Breast epithelium (tissue), 4 donors: ENCODE measurements around the gene AGAP1. TPM values are rescaled to one million over a fixed set of nuclear protein-coding genes. Genes with fewer than 3 reads are reported as not detected.

Experiments used
- DNase-seq, 2 donors: peaks; one replicate each; pipeline ENCODE4 v3.0.0-alpha.2; 2019; ENCODE audit warnings: low spot score in 2 of 2
- H3K27ac ChIP-seq, 2 donors: fragments of 200-600 bp; sonication (generic) in 1 of 2; one replicate each; pipeline ENCODE4 v1.5.1; 2016 to 2019; ENCODE audit warnings: mild to moderate bottlenecking in 1 of 2
- H3K27me3 ChIP-seq, 2 donors: fragments of 200-600 bp; sonication (generic) in 1 of 2; one replicate each; pipeline versions ENCODE4 v1.5.1 to v1.6.0; 2017 to 2019; ENCODE audit warnings: control low read depth in 1 of 2, mild to moderate bottlenecking in 1 of 2
- H3K36me3 ChIP-seq: fragments of 200-600 bp; one replicate; pipeline ENCODE4 v1.5.1; 2019
- H3K4me1 ChIP-seq, 2 donors: fragments of 200-600 bp; sonication (generic); one replicate each; pipeline ENCODE4 v1.5.1; 2016 to 2019; ENCODE audit warnings: control low read depth in 1 of 2
- H3K4me3 ChIP-seq, 3 donors: fragments of 200-600 bp; sonication (generic); 1 replicate in 2 of 3; 2 replicates in 1 of 3; pipeline ENCODE4 v1.5.1; 2016 to 2019; ENCODE audit warnings: mild to moderate bottlenecking in 3 of 3, moderate library complexity in 2 of 3
- H3K9me3 ChIP-seq, 2 donors: fragments of 200-600 bp; sonication (generic) in 1 of 2; one replicate each; pipeline ENCODE4 v1.5.1; 2016 to 2019; ENCODE audit warnings: control low read depth in 1 of 2
- POLR2A ChIP-seq: fragments of 450-650 bp; IDR thresholded peaks from one replicate; pipeline ENCODE4 v1.6.1; 2016; ENCODE audit warnings: antibody characterized with exemption, mild to moderate bottlenecking, moderate library complexity
- POLR2AphosphoS5 ChIP-seq, 3 donors: sonication (generic); formaldehyde crosslinking; IDR thresholded peaks; one replicate each; pipeline ENCODE4 v1.6.1; 2017; ENCODE audit warnings: antibody characterized with exemption in 3 of 3
- intact Hi-C: fragments of 100-400 bp; cut with DNase I; formaldehyde crosslinking; loops from one replicate; pipeline ENCODE4 v1.15.1; 2023; ENCODE audit warnings: low total_unique reads
- total RNA-seq, 3 donors: library from RNA; depleted of rRNA; stranded (reverse); fragments of >200 nt; gene quantifications; one replicate each; pipeline ENCODE4 v1.1.0, GENCODE V29; 2016
- TF ChIP-seq, protein P1 (sequence below), 3 donors: fragments of 450-650 bp; IDR thresholded peaks; one replicate each; pipeline ENCODE4 v1.5.1; 2016 to 2017; ENCODE audit warnings: antibody characterized with exemption in 3 of 3, mild to moderate bottlenecking in 3 of 3, moderate library complexity in 3 of 3

AGAP1 gene
- total RNA-seq, 3 donors from 2014 or later, result 19.7 to 27.1 (median 25.9) TPM

DNA sequence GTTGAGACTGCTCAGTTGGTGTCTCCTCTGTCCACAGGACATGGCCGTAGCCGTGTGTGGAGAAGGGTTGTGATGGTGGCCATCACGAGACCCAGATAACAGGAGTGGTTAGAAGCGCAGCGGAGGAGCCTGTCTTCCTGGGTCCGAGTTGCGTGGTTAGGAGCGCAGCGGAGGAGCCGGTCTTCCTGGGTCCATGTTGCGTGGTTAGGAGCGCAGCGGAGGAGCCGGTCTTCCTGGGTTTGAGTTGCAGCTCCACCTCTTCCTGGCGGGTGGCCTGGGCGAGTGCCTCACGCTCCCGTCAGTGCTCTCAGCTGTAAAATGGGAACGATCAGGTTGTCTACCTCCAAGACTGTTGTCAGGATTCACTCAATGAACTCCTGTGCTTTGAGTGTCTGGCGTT is 498.2 kb downstream of the AGAP1 start:
- no peak overlapping the region for H3K27ac ChIP-seq
- intact Hi-C loops, result no loop called here
- DNase-seq, result no peak

DNA sequence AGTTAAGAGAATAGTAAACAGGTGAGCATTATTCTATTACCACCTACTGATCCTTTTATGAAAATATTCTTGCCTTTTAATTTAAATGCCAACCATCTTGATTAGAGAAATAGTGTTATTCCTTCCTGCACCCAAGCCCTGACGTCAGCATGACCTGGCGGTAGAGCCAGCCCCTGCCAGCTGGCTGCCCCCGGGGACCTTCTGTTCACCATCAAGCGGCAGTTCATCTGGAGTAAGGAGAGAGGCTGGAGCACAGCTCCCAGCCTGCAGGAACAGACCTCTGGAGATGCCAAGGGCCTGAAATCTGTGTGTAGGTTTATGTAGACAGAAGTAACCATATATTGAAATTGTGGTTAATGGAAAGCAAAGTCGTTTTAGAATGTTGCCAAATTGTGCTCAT is 502.6 kb downstream of the AGAP1 start:
- no peaks in the 10 kb centered on the region for H3K36me3 ChIP-seq
- no peak for DNase-seq
- no peaks in the 10 kb centered on the region for H3K9me3 ChIP-seq
- H3K27me3 ChIP-seq, result no peaks in the 10 kb centered on the region
- intact Hi-C loops, result no loop called here
- no peak overlapping the region for H3K4me3 ChIP-seq
- TF ChIP-seq, protein P1, sequence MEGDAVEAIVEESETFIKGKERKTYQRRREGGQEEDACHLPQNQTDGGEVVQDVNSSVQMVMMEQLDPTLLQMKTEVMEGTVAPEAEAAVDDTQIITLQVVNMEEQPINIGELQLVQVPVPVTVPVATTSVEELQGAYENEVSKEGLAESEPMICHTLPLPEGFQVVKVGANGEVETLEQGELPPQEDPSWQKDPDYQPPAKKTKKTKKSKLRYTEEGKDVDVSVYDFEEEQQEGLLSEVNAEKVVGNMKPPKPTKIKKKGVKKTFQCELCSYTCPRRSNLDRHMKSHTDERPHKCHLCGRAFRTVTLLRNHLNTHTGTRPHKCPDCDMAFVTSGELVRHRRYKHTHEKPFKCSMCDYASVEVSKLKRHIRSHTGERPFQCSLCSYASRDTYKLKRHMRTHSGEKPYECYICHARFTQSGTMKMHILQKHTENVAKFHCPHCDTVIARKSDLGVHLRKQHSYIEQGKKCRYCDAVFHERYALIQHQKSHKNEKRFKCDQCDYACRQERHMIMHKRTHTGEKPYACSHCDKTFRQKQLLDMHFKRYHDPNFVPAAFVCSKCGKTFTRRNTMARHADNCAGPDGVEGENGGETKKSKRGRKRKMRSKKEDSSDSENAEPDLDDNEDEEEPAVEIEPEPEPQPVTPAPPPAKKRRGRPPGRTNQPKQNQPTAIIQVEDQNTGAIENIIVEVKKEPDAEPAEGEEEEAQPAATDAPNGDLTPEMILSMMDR (IDR thresholded peaks at IDR 0.05), result no peak
- TF ChIP-seq POLR2A (no peak), POLR2AphosphoS5 (IDR thresholded peaks at IDR 0.05) (no peak)
- H3K4me1 ChIP-seq, result no peaks in the 10 kb centered on the region
- no peak overlapping the region for H3K27ac ChIP-seq

More for the DNA sequence above, 498.2 kb downstream of the AGAP1 start:
- Histone ChIP-seq H3K27me3 (no peaks in the 10 kb centered on the region), H3K9me3 (no peaks in the 10 kb centered on the region), H3K4me3 (no peak overlapping the region), H3K36me3 (no peaks in the 10 kb centered on the region), H3K4me1 (no peaks in the 10 kb centered on the region)
- TF ChIP-seq POLR2AphosphoS5 (IDR thresholded peaks at IDR 0.05) (no peak), POLR2A (no peak)
- TF ChIP-seq, protein P1 (IDR thresholded peaks at IDR 0.05), result no peak

DNA sequence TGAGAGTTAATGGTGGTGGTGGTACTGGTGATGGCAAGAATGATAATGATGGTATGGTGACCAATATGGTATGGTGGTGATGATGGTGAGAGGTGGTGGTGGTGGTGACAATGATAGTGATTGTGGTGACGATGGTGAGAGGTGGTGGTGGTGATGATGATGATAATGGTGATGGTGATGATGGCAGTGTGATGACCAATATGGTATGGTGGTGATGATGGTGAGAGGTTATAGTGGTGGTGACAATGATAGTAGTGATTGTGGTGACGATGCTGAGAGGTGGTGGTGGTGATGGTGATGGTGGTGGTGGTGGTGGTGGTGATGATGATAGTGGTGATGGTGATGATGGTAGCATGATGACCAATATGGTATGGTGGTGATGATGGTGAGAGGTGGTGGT is 505.2 kb downstream of the AGAP1 start:
- Histone ChIP-seq H3K36me3 (no peaks in the 10 kb centered on the region), H3K9me3 (no peaks in the 10 kb centered on the region), H3K27ac (no peak overlapping the region), H3K27me3 (no peaks in the 10 kb centered on the region), H3K4me3 (no peak overlapping the region), H3K4me1 (no peaks in the 10 kb centered on the region)
- intact Hi-C loops, result no loop called here
- TF ChIP-seq POLR2A (no peak), POLR2AphosphoS5 (IDR thresholded peaks at IDR 0.05) (no peak)
- TF ChIP-seq, protein P1 (IDR thresholded peaks at IDR 0.05), result no peak
- no peak for DNase-seq

DNA sequence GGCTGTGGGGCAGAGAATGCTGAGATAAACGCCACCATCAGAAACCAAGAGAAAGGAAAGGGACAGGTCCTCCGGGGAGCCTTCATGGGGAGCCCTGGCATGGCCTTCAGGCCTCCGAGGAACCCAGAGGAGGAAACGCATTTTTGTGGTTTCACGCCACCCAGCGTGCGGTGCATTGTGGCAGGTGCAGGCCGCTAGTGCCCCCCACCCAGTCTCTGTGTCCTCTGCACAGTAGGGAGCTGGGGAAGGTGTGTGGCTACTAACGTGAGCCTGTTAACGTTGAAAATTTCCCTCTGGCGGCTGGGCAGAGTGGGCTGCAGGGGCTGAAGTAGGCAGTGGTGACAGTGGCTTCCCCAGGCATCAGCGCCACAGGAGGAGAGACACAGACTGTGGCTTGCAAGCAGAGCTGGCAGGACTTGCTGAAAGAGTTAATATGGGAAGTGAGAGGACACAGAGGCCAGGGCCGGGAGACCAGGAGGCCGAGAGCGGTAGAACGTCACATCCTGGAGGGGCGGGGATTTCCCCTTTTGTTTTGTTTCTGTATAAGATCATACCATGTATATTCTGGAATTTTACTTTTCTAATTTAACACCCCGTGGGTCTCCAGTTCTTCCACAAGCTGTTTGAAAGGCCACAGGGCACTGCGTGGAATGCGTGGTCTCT is 507.5 kb downstream of the AGAP1 start:
- H3K4me1 ChIP-seq, result no peaks in the 10 kb centered on the region
- H3K27ac ChIP-seq, result no peak overlapping the region
- intact Hi-C loops, result no loop called here
- no peak for DNase-seq
- H3K4me3 ChIP-seq, result no peak overlapping the region
- no peak for TF ChIP-seq POLR2A
- TF ChIP-seq, protein P1 (IDR thresholded peaks at IDR 0.05), result no peak
- no peak for TF ChIP-seq POLR2AphosphoS5 (IDR thresholded peaks at IDR 0.05)
- H3K9me3 ChIP-seq, result peaks cover 0 to 5% of the 10 kb centered on the region in 2 donors
- no peaks in the 10 kb centered on the region for H3K27me3 ChIP-seq
- H3K36me3 ChIP-seq, result no peaks in the 10 kb centered on the region

DNA sequence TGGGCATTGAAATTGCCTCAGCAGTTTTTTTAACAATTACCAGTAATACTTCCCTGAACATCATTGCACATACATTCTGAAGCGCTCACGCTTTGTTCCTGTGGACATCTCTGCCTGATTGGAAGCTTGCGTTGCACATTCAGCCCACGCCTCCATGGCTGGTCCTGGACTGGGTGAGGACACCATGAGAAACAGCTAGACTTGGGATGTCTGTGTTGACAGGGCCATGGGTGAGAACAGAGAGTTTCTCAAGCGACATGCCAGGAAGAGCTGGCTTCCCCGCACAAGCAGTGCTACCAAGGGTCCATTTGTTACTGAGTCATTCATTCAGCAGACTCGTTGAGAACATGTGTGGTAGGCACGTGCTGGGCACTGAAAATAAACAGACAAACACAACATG is 508.0 kb downstream of the AGAP1 start:
- H3K4me3 ChIP-seq, result no peak overlapping the region
- no peaks in the 10 kb centered on the region for H3K36me3 ChIP-seq
- peaks cover 0 to 6% of the 10 kb centered on the region in 2 donors for H3K9me3 ChIP-seq
- intact Hi-C loops, result no loop called here
- no peak for DNase-seq
- TF ChIP-seq POLR2AphosphoS5 (IDR thresholded peaks at IDR 0.05), result no peak
- no peak for TF ChIP-seq POLR2A
- TF ChIP-seq, protein P1 (IDR thresholded peaks at IDR 0.05), result no peak
- H3K27me3 ChIP-seq, result no peaks in the 10 kb centered on the region
- no peaks in the 10 kb centered on the region for H3K4me1 ChIP-seq
- no peak overlapping the region for H3K27ac ChIP-seq
